Liver (tissue), 9 donors: ENCODE measurements around the gene AJUBA. TPM values are rescaled to one million over a fixed set of nuclear protein-coding genes. Genes with fewer than 3 reads are reported as not detected.

Experiments used
- DNase-seq: peaks from one replicate; pipeline ENCODE4 v3.0.0-alpha.2; 2017; ENCODE audit warnings: low spot score
- H3K27ac ChIP-seq, 2 donors: one replicate each; pipeline ENCODE4 v1.7.0; 2013; ENCODE audit warnings: inconsistent platforms in 2 of 2, low read length in 2 of 2, control low read depth in 1 of 2, low read depth in 1 of 2, mild to moderate bottlenecking in 1 of 2
- H3K27me3 ChIP-seq, 4 donors: one replicate each; pipeline versions ENCODE4 v1.6.1 to v1.7.0; 2013; ENCODE audit warnings: low read length in 3 of 4, inconsistent platforms in 1 of 4, mild to moderate bottlenecking in 1 of 4, moderate library complexity in 1 of 4; ENCODE audit not compliant: control insufficient read depth in 4 of 4, insufficient read depth in 4 of 4
- H3K36me3 ChIP-seq, 4 donors: one replicate each; pipeline versions ENCODE4 v1.6.1 to v1.7.0; 2013; ENCODE audit warnings: low read length in 3 of 4, mild to moderate bottlenecking in 3 of 4, low read depth in 1 of 4, moderate library complexity in 1 of 4; ENCODE audit not compliant: control insufficient read depth in 4 of 4, insufficient read depth in 3 of 4
- H3K4me1 ChIP-seq, 4 donors: one replicate each; pipeline versions ENCODE4 v1.6.1 to v1.7.0; 2013; ENCODE audit warnings: low read length in 3 of 4, mild to moderate bottlenecking in 3 of 4, moderate library complexity in 1 of 4; ENCODE audit not compliant: control insufficient read depth in 4 of 4, insufficient read depth in 4 of 4
- H3K4me3 ChIP-seq, 3 donors: one replicate each; pipeline versions ENCODE4 v1.6.1 to v1.7.0; 2013; ENCODE audit warnings: low read length in 3 of 3, control low read depth in 1 of 3, low read depth in 1 of 3, mild to moderate bottlenecking in 1 of 3
- H3K9ac ChIP-seq, 2 donors: one replicate each; pipeline ENCODE4 v1.7.0; 2013; ENCODE audit warnings: low read length in 2 of 2, mild to moderate bottlenecking in 2 of 2, moderate library complexity in 2 of 2, control low read depth in 1 of 2, low read depth in 1 of 2
- H3K9me3 ChIP-seq, 4 donors: one replicate each; pipeline versions ENCODE4 v1.6.1 to v1.7.0; 2013; ENCODE audit warnings: low read length in 3 of 4; ENCODE audit not compliant: control insufficient read depth in 4 of 4
- ATF3 ChIP-seq: IDR thresholded peaks from 2 replicates; pipeline ENCODE4 v1.6.1; 2016; ENCODE audit warnings: antibody characterized with exemption
- EGR1 ChIP-seq, 2 donors: IDR thresholded peaks; 2 replicates each; pipeline ENCODE4 v1.6.1; 2016 to 2018; ENCODE audit warnings: antibody characterized with exemption in 2 of 2, low read depth in 2 of 2
- FOXA1 ChIP-seq: IDR thresholded peaks from 2 replicates; pipeline ENCODE4 v1.6.1; 2016; ENCODE audit warnings: antibody characterized with exemption
- GABPA ChIP-seq, 2 donors: IDR thresholded peaks in 1 of 2; conservative IDR thresholded peaks in 1 of 2; 2 replicates each; pipeline ENCODE4 v1.6.1; 2016; ENCODE audit warnings: antibody characterized with exemption in 2 of 2, mild to moderate bottlenecking in 1 of 2, moderate library complexity in 1 of 2
- HNF4A ChIP-seq, 2 donors: conservative IDR thresholded peaks; 2 replicates each; pipeline ENCODE4 v1.6.1; 2016; ENCODE audit warnings: antibody characterized with exemption in 2 of 2, mild to moderate bottlenecking in 2 of 2
- HNF4G ChIP-seq: IDR thresholded peaks from 2 replicates; pipeline ENCODE4 v1.6.1; 2016; ENCODE audit warnings: antibody characterized with exemption
- JUND ChIP-seq, 2 donors: IDR thresholded peaks; 2 replicates each; pipeline ENCODE4 v1.6.1; 2016; ENCODE audit warnings: antibody characterized with exemption in 2 of 2
- MAX ChIP-seq: IDR thresholded peaks from 2 replicates; pipeline ENCODE4 v1.6.1; 2016; ENCODE audit warnings: antibody characterized with exemption
- RAD21 ChIP-seq, 2 donors: IDR thresholded peaks; 2 replicates each; pipeline ENCODE4 v1.6.1; 2016; ENCODE audit warnings: antibody characterized with exemption in 2 of 2, mild to moderate bottlenecking in 2 of 2
- SP1 ChIP-seq: IDR thresholded peaks from 2 replicates; pipeline ENCODE4 v1.6.1; 2018; ENCODE audit warnings: antibody characterized with exemption, mild to moderate bottlenecking
- TAF1 ChIP-seq: conservative IDR thresholded peaks from 2 replicates; pipeline ENCODE4 v1.6.1; 2016; ENCODE audit warnings: antibody characterized with exemption, mild to moderate bottlenecking
- WGBS: extraction: QIAGEN DNeasy Blood & Tissue Kit; methylation state at CpG from one replicate; pipeline ENCODE4 v1.1.7; 2013; 5-methylcytosine and 5-hydroxymethylcytosine counted together
- polyA plus RNA-seq, 2 donors: library from polyadenylated mRNA; stranded (reverse) in 1 of 2; unstranded in 1 of 2; fragments of 200-250 nt in 1 of 2; fragments of >200 nt in 1 of 2; fragmentation: Nextera tagmentation in 1 of 2; extraction: Ambion mirVana in 1 of 2; gene quantifications; one replicate each; pipeline versions ENCODE4 v1.2.1 to v1.2.3, GENCODE V29; 2013 to 2015
- total RNA-seq, 2 donors: library from RNA; depleted of rRNA; stranded (reverse); fragments of >200 nt; gene quantifications; one replicate each; pipeline ENCODE4 v1.2.3, GENCODE V29; 2014
- donor health status: healthy.
- donor health status: healthy.
- donor health status: healthy.
- donor health status: healthy.
- donor health status: healthy.

The AJUBA gene
- total and polyA plus RNA-seq, 4 donors = 15.5 to 34.9 (median 19.6) TPM

GRCh38 chr14:22998329-22999012 lies 16.1 kb upstream of the AJUBA start:
- Histone ChIP-seq H3K27me3 (no peaks in the 10 kb centered on the region), H3K4me1 (no peaks in the 10 kb centered on the region), H3K27ac (no peak overlapping the region), H3K9me3 (no peaks in the 10 kb centered on the region), H3K36me3 (peaks cover 0 to 4% (median 1%) of the 10 kb centered on the region in 4 donors), H3K4me3 (no peak overlapping the region), H3K9ac (no peak overlapping the region)
- no peak for TF ChIP-seq TAF1
- no peak for TF ChIP-seq JUND (IDR thresholded peaks at IDR 0.05)
- no peak for TF ChIP-seq GABPA (IDR thresholded peaks at IDR 0.05 in 1 of 2, conservative IDR thresholded peaks at IDR 0.05 in 1 of 2)
- no peak for TF ChIP-seq ATF3
- no peak for TF ChIP-seq SP1
- 91% methylated on average over 16 of the region's 16 CpGs for WGBS
- DNase-seq = no peak

- no peak overlapping the region for H3K27ac ChIP-seq
- no peak for DNase-seq
- WGBS = 77% methylated on average over 9 of the region's 9 CpGs
Measured at GRCh38 chr14:22997676-22998323, 15.4 kb upstream of the AJUBA start.

GRCh38 chr14:22996768-22997654 lies 14.7 kb upstream of the AJUBA start:
- Histone ChIP-seq H3K36me3 (peaks cover 0 to 4% (median 2%) of the 10 kb centered on the region in 4 donors), H3K27ac (no peak overlapping the region), H3K4me3 (no peak overlapping the region), H3K9me3 (no peaks in the 10 kb centered on the region), H3K27me3 (no peaks in the 10 kb centered on the region), H3K4me1 (no peaks in the 10 kb centered on the region), H3K9ac (no peak overlapping the region)
- 83% methylated on average over 11 of the region's 11 CpGs for WGBS
- no peak for TF ChIP-seq ATF3
- TF ChIP-seq FOXA1 = no peak
- TF ChIP-seq GABPA (IDR thresholded peaks at IDR 0.05 in 1 of 2, conservative IDR thresholded peaks at IDR 0.05 in 1 of 2) = no peak
- TF ChIP-seq HNF4A (conservative IDR thresholded peaks at IDR 0.05) = no peak
- no peak for TF ChIP-seq RAD21 (IDR thresholded peaks at IDR 0.05)
- no peak for DNase-seq

More at GRCh38 chr14:22997676-22998323, 15.4 kb upstream of the AJUBA start:
- no peak for TF ChIP-seq MAX
- TF ChIP-seq EGR1 (IDR thresholded peaks at IDR 0.05; ENCODE audit: low read depth in 2 of 2) = no peak
- no peak for TF ChIP-seq HNF4G
- TF ChIP-seq RAD21 (IDR thresholded peaks at IDR 0.05) = no peak
- TF ChIP-seq TAF1 = no peak
- Histone ChIP-seq H3K36me3 (peaks cover 0 to 4% (median 2%) of the 10 kb centered on the region in 4 donors), H3K9me3 (no peaks in the 10 kb centered on the region), H3K4me1 (no peaks in the 10 kb centered on the region), H3K27me3 (no peaks in the 10 kb centered on the region), H3K9ac (no peak overlapping the region), H3K4me3 (no peak overlapping the region)
